SIG-M5 treated with dmso at 0.1 percent for 504 hours (cell line): ENCODE measurements around the gene EID2.

Experiments
- DNase-seq: peaks from one replicate; lab custom pipeline; 2025; ENCODE audit not compliant: unreplicated experiment; lab: John Stamatoyannopoulos, UW

The EID2 gene, protein sequence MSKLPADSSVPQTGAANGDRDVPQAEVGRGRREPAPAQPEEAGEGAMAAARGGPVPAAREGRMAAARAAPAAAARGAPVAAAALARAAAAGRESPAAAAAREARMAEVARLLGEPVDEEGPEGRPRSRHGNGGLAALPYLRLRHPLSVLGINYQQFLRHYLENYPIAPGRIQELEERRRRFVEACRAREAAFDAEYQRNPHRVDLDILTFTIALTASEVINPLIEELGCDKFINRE

DNA sequence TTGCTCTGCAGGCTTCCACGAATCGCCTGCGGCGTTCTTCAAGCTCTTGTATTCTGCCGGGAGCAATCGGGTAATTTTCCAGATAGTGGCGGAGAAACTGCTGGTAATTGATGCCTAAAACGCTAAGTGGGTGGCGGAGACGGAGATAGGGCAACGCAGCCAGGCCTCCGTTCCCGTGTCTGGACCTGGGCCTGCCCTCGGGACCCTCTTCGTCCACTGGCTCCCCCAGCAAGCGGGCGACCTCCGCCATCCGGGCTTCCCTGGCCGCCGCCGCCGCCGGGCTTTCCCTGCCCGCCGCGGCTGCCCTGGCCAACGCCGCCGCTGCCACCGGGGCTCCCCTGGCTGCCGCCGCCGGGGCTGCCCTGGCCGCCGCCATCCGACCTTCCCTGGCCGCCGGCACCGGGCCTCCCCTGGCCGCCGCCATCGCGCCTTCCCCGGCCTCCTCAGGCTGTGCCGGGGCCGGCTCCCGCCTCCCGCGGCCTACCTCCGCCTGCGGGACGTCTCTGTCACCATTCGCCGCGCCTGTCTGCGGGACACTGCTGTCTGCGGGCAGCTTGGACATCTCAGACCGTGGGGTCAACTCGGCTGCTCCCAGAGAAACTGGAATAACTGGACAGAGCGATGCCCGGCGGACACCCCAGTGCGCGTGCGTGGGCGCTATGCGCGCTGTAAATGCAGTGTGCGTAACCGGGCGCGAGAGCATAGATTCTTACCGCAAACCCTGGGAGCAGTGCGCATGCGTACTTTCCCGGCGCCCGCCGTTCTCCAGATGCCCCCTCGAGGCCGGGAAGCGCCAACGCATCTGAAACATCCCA is at the start of gene EID2:
Gene EID2, minus strand, starts transcription at position 644 of the 815 bp plus-strand sequence. Its CDS starts 82 bp downstream, at position 562.
- DNase-seq, result peak; percentile 91

GRCh38 chr19:39588066-39588465 is 48.1 kb upstream of the EID2 start:
- no peak for DNase-seq

GRCh38 chr19:39587496-39587895 is 47.5 kb upstream of the EID2 start:
- DNase-seq, result no peak

GRCh38 chr19:39582891-39583625 is 43.1 kb upstream of the EID2 start:
- no peak for DNase-seq

- DNase-seq, result no peak
Observed at GRCh38 chr19:39582442-39582841, 42.5 kb upstream of the EID2 start.

- no peak for DNase-seq
Observed at GRCh38 chr19:39568604-39569003, 28.6 kb upstream of the EID2 start.

DNA sequence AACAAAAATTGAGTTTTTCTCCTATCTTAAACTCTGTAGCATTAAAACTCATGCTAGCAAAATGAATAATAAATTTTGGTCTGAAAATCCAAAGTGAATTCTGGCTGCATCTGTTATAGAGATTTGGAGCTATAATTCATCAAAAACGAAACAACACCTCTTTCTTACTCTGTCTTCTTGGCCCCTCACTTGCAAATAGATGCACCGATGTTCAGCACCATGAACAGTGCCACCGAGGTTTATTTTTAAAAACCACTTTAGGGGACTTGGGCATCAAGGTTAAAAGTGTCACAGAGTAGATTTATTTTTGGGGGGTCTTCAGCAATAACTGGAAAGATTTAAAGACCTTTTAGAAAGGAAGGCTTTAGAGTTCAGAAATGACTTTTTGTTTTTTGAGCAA is 26.1 kb upstream of the EID2 start:
- DNase-seq, result no peak

GRCh38 chr19:39563408-39563807 is 23.4 kb upstream of the EID2 start:
- DNase-seq, result no peak

DNA sequence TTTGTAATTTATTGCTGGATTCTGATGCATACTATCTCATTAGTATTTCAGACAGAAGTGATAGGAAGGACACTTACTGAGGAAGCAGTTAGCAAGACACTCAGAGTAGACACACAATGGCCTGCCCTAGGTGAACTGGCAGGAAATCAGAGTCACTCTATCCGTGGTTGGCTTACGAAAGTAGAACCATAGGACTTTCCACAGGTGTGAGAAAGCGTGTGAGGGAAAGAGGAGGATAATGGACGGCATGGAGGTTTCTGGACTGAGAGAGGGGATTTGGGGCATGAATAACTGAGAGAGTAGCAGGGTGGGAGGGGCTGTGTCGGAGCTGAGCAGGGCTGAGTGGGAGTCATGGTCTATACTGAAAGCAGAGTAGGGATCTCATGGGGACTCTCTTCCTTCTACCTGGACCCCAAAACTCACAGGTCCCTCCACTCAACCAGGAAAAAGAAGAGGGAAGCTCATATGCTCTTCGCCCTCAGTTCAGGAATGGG is 18.7 kb upstream of the EID2 start:
- no peak for DNase-seq

- peak; percentile 20 for DNase-seq
Observed at GRCh38 chr19:39557811-39558623, 18.1 kb upstream of the EID2 start.

GRCh38 chr19:39555883-39556282 is 15.9 kb upstream of the EID2 start:
- DNase-seq, result no peak

GRCh38 chr19:39554701-39555311 is 14.8 kb upstream of the EID2 start:
- DNase-seq, result no peak

GRCh38 chr19:39553082-39553652 is 13.2 kb upstream of the EID2 start:
- DNase-seq, result no peak

DNA sequence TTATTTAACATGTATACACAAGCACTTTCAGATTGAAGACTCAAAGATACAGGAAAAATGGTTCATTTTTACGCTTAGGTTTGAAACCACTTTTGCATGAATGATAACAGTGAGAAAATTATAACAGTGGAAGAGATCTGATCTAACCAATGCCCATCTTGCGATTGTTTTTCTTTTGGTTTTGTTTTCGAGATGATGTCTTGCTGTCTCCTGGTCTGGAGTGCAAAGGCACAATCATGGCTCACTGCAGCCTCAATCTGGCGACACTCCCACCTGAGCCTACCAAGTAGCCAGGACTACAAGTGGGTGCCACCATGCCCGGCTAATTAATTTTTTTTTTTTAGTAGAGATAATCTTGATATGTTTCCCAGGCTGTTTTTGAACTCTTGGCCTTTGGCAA is 10.2 kb upstream of the EID2 start:
- DNase-seq, result no peak

DNA sequence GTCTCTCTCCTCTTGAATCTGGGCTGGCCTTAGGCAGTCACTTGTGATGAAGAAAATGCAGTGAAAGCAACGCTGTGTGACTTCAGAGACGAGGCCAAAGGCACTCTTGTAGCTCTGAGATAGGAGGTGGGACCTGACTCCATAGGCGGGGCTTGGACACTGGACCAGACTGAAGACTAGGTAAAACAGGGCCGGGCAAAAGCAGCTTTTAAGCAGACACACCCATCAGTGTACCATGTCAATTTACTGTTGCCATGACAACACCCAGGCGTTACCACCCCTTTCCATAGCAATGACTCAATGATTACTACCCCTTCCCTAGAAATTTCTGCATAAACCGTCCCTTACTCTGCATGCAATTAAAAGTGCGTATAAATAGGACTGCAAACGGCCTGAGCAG is 6.6 kb upstream of the EID2 start:
- DNase-seq, result no peak

DNA sequence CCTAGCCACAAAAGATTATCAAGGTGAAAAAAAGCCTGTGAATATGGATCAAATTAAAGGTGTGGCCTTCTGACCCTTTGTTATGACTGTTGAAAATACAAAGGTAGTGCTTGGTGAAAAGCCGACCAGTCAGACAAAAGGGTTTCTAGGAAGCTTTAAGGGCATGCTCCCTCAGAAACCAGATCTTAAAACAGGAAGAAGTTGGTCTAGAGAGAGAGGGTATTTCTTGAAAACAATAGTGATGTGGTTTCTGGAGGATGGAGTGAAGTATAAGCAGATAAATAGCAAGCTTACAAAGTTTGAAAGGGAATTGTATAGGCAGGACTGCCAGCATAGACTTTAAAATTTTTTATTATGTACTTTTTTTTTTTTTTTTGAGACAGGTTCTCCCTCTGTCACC is 5.0 kb upstream of the EID2 start:
- DNase-seq, result no peak

- DNase-seq, result no peak
Observed at GRCh38 chr19:39544226-39544903, 4.4 kb upstream of the EID2 start.

DNA sequence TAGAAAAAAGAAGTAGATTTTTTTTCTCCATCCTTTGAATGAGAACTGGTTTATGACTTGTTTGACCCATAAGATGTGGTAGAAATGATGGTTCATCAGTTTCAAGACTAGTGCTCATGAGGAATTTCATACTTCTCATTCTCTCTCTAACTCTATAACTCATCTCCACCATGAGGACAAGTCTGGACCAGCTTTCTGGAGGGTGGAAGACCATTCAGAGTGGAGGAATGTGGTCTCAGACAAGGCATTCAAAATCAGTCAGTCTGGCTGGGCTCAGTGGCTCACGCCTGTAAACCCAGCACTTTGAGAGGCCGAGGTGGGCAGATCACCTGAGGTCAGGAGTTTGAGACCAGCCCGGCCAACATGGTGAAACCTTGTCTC is 3.5 kb upstream of the EID2 start:
- DNase-seq, result no peak

- DNase-seq, result no peak
Observed at GRCh38 chr19:39542206-39542605, 2.2 kb upstream of the EID2 start.

DNA sequence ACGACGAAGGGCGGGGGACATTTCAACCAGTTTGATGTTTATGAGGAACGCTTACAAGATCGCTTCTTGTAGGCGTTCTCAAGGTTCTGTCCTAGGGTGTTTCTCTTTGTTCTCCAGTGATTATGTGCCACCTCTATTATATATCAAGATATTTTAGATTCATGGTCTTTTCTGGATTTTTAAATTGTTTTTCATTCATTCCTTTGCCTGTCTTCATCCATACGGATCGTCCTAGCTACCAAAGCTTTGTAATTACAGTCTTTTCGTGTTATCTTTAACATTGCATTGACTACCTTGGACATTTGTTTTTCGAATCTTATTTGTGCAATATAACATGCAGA is 342 bp upstream of the EID2 start:
- DNase-seq, result no peak
